Gastroesophageal sphincter (tissue), 3 donors: Measurements from ENCODE around the gene KLK8.

Source experiments
- EP300 ChIP-seq: sonication (generic); formaldehyde crosslinking; IDR thresholded peaks from one replicate; pipeline ENCODE4 v1.6.1; 2017; ENCODE audit warnings: antibody characterized with exemption, mild to moderate bottlenecking
- TF ChIP-seq, protein P1 (sequence below), 4 experiments: fragments of 200-600 bp in 2 of 4; fragments of 450-650 bp in 2 of 4; sonication (generic) in 1 of 4; IDR thresholded peaks; one replicate each; pipeline ENCODE4 v1.5.1; 2017 to 2019; ENCODE audit warnings: antibody characterized with exemption in 4 of 4, mild to moderate bottlenecking in 2 of 4, moderate library complexity in 2 of 4

DNA sequence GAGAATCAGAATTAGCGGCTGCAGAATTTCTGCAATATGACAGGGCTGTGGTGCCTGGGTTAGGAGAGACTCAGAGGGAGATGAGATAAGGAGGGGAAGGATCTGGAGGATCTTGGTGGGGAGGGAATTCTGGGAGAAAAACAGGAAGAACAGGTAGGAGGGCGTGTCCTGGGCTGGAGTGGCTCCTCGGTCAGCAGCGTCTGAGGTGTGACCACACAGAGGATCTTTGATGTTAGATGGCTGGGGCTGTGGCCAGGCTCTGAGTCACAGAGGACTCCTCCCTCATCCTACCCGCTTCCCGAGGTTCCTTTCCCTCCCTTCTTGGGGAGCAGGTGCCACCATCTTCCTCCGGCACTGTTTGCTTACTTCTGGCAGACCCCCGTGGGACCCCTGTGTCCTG, 25.6 kb downstream of the KLK8 start:
- TF ChIP-seq, protein P1, sequence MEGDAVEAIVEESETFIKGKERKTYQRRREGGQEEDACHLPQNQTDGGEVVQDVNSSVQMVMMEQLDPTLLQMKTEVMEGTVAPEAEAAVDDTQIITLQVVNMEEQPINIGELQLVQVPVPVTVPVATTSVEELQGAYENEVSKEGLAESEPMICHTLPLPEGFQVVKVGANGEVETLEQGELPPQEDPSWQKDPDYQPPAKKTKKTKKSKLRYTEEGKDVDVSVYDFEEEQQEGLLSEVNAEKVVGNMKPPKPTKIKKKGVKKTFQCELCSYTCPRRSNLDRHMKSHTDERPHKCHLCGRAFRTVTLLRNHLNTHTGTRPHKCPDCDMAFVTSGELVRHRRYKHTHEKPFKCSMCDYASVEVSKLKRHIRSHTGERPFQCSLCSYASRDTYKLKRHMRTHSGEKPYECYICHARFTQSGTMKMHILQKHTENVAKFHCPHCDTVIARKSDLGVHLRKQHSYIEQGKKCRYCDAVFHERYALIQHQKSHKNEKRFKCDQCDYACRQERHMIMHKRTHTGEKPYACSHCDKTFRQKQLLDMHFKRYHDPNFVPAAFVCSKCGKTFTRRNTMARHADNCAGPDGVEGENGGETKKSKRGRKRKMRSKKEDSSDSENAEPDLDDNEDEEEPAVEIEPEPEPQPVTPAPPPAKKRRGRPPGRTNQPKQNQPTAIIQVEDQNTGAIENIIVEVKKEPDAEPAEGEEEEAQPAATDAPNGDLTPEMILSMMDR (IDR thresholded peaks at IDR 0.05), result no peak
- no peak for TF ChIP-seq EP300
